Ishikawa (cell line): ENCODE results near the gene RAPGEF5.

Experiments
- CEBPB ChIP-seq: IDR thresholded peaks from 2 replicates; pipeline ENCODE4 v1.6.1; 2012
- CREB1 ChIP-seq: IDR thresholded peaks from 2 replicates; pipeline ENCODE4 v1.6.1; 2012; ENCODE audit warnings: low read depth
- EGR1 ChIP-seq: IDR thresholded peaks from 2 replicates; pipeline ENCODE4 v1.6.1; 2012
- EP300 ChIP-seq: IDR thresholded peaks from 2 replicates; pipeline ENCODE4 v1.6.1; 2012; ENCODE audit warnings: borderline replicate concordance
- FOXM1 ChIP-seq: IDR thresholded peaks from 2 replicates; pipeline ENCODE4 v1.6.1; 2012; ENCODE audit warnings: low read depth, borderline replicate concordance
- MAX ChIP-seq: IDR thresholded peaks from 2 replicates; pipeline ENCODE4 v1.6.1; 2012
- NFIC ChIP-seq: IDR thresholded peaks from 2 replicates; pipeline ENCODE4 v1.6.1; 2012
- RAD21 ChIP-seq: IDR thresholded peaks from 2 replicates; pipeline ENCODE4 v1.6.1; 2012; ENCODE audit warnings: low read depth
- REST ChIP-seq: IDR thresholded peaks from 2 replicates; pipeline ENCODE4 v1.6.1; 2012; ENCODE audit warnings: low read depth, mild to moderate bottlenecking
- TAF1 ChIP-seq: IDR thresholded peaks from 2 replicates; pipeline ENCODE4 v1.6.1; 2012; ENCODE audit warnings: low read depth, mild to moderate bottlenecking
- TCF12 ChIP-seq: IDR thresholded peaks from 2 replicates; pipeline ENCODE4 v1.6.1; 2012; ENCODE audit warnings: low read depth
- TEAD4 ChIP-seq: IDR thresholded peaks from 2 replicates; pipeline ENCODE4 v1.6.1; 2012
- USF1 ChIP-seq: IDR thresholded peaks from 2 replicates; pipeline ENCODE4 v1.6.1; 2012
- YY1 ChIP-seq: IDR thresholded peaks from 2 replicates; pipeline ENCODE4 v1.6.1; 2012; ENCODE audit warnings: low read depth
- ZBTB7A ChIP-seq: IDR thresholded peaks from 2 replicates; pipeline ENCODE4 v1.6.1; 2012; ENCODE audit warnings: low read depth

The RAPGEF5 gene

GRCh38 chr7:22277375-22277774 is 79.6 kb downstream of the RAPGEF5 start:
- TF ChIP-seq MAX (no peak), NFIC (no peak), USF1 (no peak), REST (no peak), EGR1 (no peak), YY1 (no peak), RAD21 (no peak), CREB1 (no peak), EP300 (no peak), FOXM1 (no peak), TCF12 (no peak), CEBPB (no peak), TAF1 (no peak), TEAD4 (no peak), ZBTB7A (no peak)

GRCh38 chr7:22275661-22276060 is 81.3 kb downstream of the RAPGEF5 start:
- no peak for TF ChIP-seq TAF1
- no peak for TF ChIP-seq EGR1
- no peak for TF ChIP-seq TCF12
- no peak for TF ChIP-seq YY1
- TF ChIP-seq RAD21, result no peak
- TF ChIP-seq TEAD4, result no peak
- TF ChIP-seq CEBPB, result no peak
- TF ChIP-seq REST, result no peak

GRCh38 chr7:22271311-22271710 is 85.6 kb downstream of the RAPGEF5 start:
- TF ChIP-seq TEAD4 (no peak), REST (no peak)

GRCh38 chr7:22270371-22270770 is 86.6 kb downstream of the RAPGEF5 start:
- TF ChIP-seq CREB1 (no peak), TAF1 (no peak), EGR1 (no peak), USF1 (no peak), EP300 (no peak), NFIC (no peak; the same call in 1 of the 2 replicates), RAD21 (no peak), TEAD4 (no peak), ZBTB7A (no peak), REST (no peak), MAX (no peak), CEBPB (no peak), FOXM1 (no peak), TCF12 (no peak; the same call in 1 of the 2 replicates), YY1 (no peak)
